PC-3 (cell line): ENCODE measurements around the gene NLRC4. TPM values are rescaled to one million over a fixed set of nuclear protein-coding genes. Genes with fewer than 3 reads are reported as not detected.
"Not testable (repeated sequence)": the region's sequence is repeated elsewhere in the genome, so short reads cannot be mapped to it uniquely, and the experiment has no call there.

Experiments
- ATAC-seq: fragments of 200-7000 bp; cut with Tn5 transposase; 2 replicates; pipeline ENCODE4 v1.9.1; 2020; ENCODE audit warnings: mild to moderate bottlenecking, moderate library complexity
- BruUV-seq: library from RNA; stranded (reverse); fragments of 400-500 nt; replicated peaks from 2 replicates; lab custom pipeline; 2021; lab: Mats Ljungman, UMichigan
- CTCF ChIA-PET: fragments of 300-600 bp; sonication (Branson Sonifier 250); formaldehyde crosslinking; loops from one replicate; lab custom pipeline; 2022; ENCODE audit warnings: antibody characterized with exemption; lab: Charles Lee
- POLR2A ChIA-PET: fragments of 300-600 bp; sonication (Branson Sonifier 250); formaldehyde crosslinking; loops from one replicate; lab custom pipeline; 2022; ENCODE audit warnings: antibody characterized with exemption; ENCODE audit not compliant: unreplicated experiment; lab: Charles Lee
- DNase-seq: peaks from one replicate; pipeline ENCODE4 v3.0.0-alpha.2; 2015
- H2AFZ ChIP-seq: fragments of 300-600 bp; sonication (generic); 2 replicates; pipeline ENCODE4 v1.6.0; 2016; ENCODE audit warnings: antibody characterized with exemption, low read length
- H3F3A ChIP-seq: fragments of 300-600 bp; sonication (generic); one replicate; pipeline ENCODE4 v1.6.0; 2017; ENCODE audit warnings: antibody characterized with exemption, low read length, control low read depth, mild to moderate bottlenecking; ENCODE audit not compliant: unreplicated experiment
- H3K27ac ChIP-seq: fragments of 300-600 bp; sonication (generic); 2 replicates; pipeline ENCODE4 v1.5.1; 2016; ENCODE audit warnings: mild to moderate bottlenecking, low read length
- H3K27me3 ChIP-seq: fragments of 300-600 bp; sonication (generic); 2 replicates; pipeline ENCODE4 v1.6.1; 2016; ENCODE audit warnings: low read length, mixed read lengths
- H3K36me3 ChIP-seq: fragments of 300-600 bp; sonication (generic); 2 replicates; pipeline ENCODE4 v1.6.1; 2016; ENCODE audit warnings: low read depth, mixed run types, low read length, mixed read lengths
- H3K4me1 ChIP-seq: fragments of 300-600 bp; sonication (generic); 2 replicates; pipeline ENCODE4 v1.5.1; 2016; ENCODE audit warnings: low read length; ENCODE audit not compliant: insufficient read depth
- H3K4me2 ChIP-seq: fragments of 300-600 bp; sonication (generic); 2 replicates; pipeline ENCODE4 v1.6.0; 2016; ENCODE audit warnings: low read length
- H3K4me3 ChIP-seq: fragments of 300-600 bp; sonication (generic); 2 replicates; pipeline ENCODE4 v1.5.1; 2016; ENCODE audit warnings: mild to moderate bottlenecking, low read length, mixed read lengths
- H3K79me2 ChIP-seq: fragments of 300-600 bp; sonication (generic); 2 replicates; pipeline ENCODE4 v1.6.1; 2017; ENCODE audit warnings: low read length, mixed read lengths
- H3K9ac ChIP-seq: fragments of 300-600 bp; sonication (generic); 2 replicates; pipeline ENCODE4 v1.6.0; 2016; ENCODE audit warnings: mild to moderate bottlenecking, low read length
- H3K9me2 ChIP-seq: fragments of 300-600 bp; sonication (generic); replicated peaks from 2 replicates; pipeline ENCODE4 v1.6.1; 2016; ENCODE audit warnings: mixed run types, low read length, mixed read lengths
- H3K9me3 ChIP-seq: fragments of 300-600 bp; sonication (generic); 2 replicates; pipeline ENCODE4 v1.6.1; 2016; ENCODE audit warnings: low read length, mixed read lengths
- H4K20me1 ChIP-seq: fragments of 300-600 bp; sonication (generic); 2 replicates; pipeline ENCODE4 v1.6.1; 2016; ENCODE audit warnings: low read length, mixed read lengths
- CTCF ChIP-seq: fragments of 300-600 bp; sonication (generic); conservative IDR thresholded peaks from 2 replicates; pipeline ENCODE4 v1.5.1; 2017; ENCODE audit warnings: antibody characterized with exemption, low read depth, mild to moderate bottlenecking, low read length
- EZH2 ChIP-seq: fragments of 300-600 bp; sonication (generic); IDR thresholded peaks from one replicate; pipeline ENCODE4 v1.6.1; 2017; ENCODE audit warnings: antibody characterized with exemption, mild to moderate bottlenecking, low read length; ENCODE audit not compliant: unreplicated experiment
- EZH2phosphoT487 ChIP-seq: fragments of 300-600 bp; sonication (generic); IDR thresholded peaks from 2 replicates; pipeline ENCODE4 v1.6.1; 2018; ENCODE audit warnings: mild to moderate bottlenecking, antibody characterized with exemption, low read length, borderline replicate concordance
- intact Hi-C: fragments of 100-400 bp; cut with micrococcal nuclease; formaldehyde crosslinking; loops from 2 replicates; pipeline ENCODE4 v1.9.0; 2023
- total RNA-seq: library from RNA; depleted of rRNA; stranded (reverse); fragments of >200 nt; gene quantifications from 2 replicates; pipeline ENCODE4 v1.2.3, GENCODE V29; 2014

Gene NLRC4
- total RNA-seq, 1 experiment from 2014 or later: not detected

- Histone ChIP-seq H3K27ac (no peak overlapping the region), H3F3A (no peaks in the 10 kb centered on the region), H3K36me3 (peaks cover 26% of the 10 kb centered on the region), H3K4me1 (no peaks in the 10 kb centered on the region), H3K9me3 (no peaks in the 10 kb centered on the region), H3K79me2 (no peaks in the 10 kb centered on the region), H3K4me3 (no peak overlapping the region), H3K9ac (no peak overlapping the region), H4K20me1 (no peaks in the 10 kb centered on the region), H3K27me3 (no peaks in the 10 kb centered on the region), H2AFZ (no peak overlapping the region), H3K4me2 (no peak overlapping the region), H3K9me2 (no peaks in the 10 kb centered on the region)
- no peak for TF ChIP-seq CTCF
- TF ChIP-seq EZH2phosphoT487: no peak
- TF ChIP-seq EZH2: no peak
- ChIA-PET POLR2A (no interaction called here), CTCF (no interaction called here)
- DNase-seq: no peak
- BruUV-seq: TSS peak; percentile 9
- no peak for ATAC-seq
- intact Hi-C loops: no loop called here
These were observed 44.2 kb downstream of the NLRC4 start for GRCh38 chr2:32220445-32220844.

DNA sequence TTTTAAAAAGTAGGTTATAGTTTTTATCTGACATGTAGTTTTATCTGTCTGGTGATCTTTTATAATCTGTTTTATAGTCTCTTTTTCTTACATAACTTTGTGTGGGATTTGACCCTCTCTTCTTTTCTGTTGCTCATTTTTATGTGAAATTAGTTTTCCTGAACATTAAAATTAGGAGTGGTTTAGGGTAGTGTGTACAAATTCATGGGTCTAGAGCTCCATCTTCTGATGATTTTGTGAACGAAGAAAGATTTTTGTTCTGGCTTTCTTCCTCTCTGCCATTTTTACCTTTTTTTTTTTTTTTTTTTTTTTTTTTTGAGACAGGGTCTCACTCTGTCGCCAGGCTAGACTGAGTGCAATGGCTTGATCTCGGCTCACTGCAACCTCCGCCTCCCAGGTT is 52.4 kb downstream of the NLRC4 start:
- DNase-seq (no peak), ATAC-seq (no peak)
- Histone ChIP-seq H3K79me2 (no peaks in the 10 kb centered on the region), H4K20me1 (no peaks in the 10 kb centered on the region), H3K9me3 (no peaks in the 10 kb centered on the region), H3K4me3 (no peak overlapping the region), H3K27me3 (no peaks in the 10 kb centered on the region), H3K36me3 (peaks cover 8% of the 10 kb centered on the region; the same call in 1 of the 2 replicates), H3K4me2 (no peak overlapping the region), H3F3A (no peaks in the 10 kb centered on the region), H3K4me1 (no peaks in the 10 kb centered on the region), H3K27ac (no peak overlapping the region), H3K9me2 (no peaks in the 10 kb centered on the region), H2AFZ (no peak overlapping the region), H3K9ac (no peak overlapping the region)
- CTCF ChIA-PET: interaction anchor here (0.7 kb wide), 2 partner anchors 48 to 327 kb away, joined by 10 to 24 read pairs; no protein-coding TSS in a partner anchor
- TF ChIP-seq EZH2phosphoT487: no peak
- TF ChIP-seq EZH2: no peak
- no peak; the same call in 1 of the 2 replicates for TF ChIP-seq CTCF
- POLR2A ChIA-PET: no interaction called here
- BruUV-seq: no TSS peak
- intact Hi-C loops: no loop called here

DNA sequence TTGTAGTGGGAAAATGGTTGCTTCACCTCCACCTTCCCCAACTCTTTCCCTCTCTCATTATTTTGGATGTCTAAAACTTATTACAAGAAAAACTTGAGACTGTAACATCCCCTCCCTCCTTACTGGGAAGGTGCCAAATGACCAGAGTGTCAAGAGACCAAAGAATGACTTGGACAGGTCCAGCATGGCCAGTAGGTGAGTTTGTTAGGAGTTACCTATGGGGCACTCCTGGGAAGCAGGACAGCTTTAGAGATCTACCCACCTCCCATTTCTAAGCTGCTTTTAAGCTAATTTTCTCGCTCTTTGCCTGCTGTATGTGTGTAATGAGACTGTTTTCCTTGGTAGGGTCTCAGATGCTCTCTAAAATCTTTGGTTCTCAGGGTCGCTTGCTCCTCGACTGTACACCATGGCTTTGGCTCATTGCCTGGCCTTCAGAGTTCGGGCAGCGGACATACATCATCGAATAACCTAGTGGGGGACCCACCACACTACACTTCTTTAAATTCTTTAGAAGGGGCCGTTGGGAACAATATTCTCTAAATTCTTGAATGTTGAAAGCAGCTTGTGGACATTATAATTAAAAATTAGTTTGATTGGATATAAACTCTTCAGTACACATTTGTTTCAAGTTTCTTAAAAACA is 53.8 kb downstream of the NLRC4 start:
- H3K36me3 ChIP-seq: peaks cover 9% of the 10 kb centered on the region; the same call in 1 of the 2 replicates
- H3K9me3 ChIP-seq: no peaks in the 10 kb centered on the region
- H3K4me3 ChIP-seq: no peak overlapping the region
- intact Hi-C loops: no loop called here
- ChIA-PET CTCF (no interaction called here), POLR2A (no interaction called here)
- H3K4me1 ChIP-seq: no peaks in the 10 kb centered on the region
- H4K20me1 ChIP-seq: no peaks in the 10 kb centered on the region
- no peak overlapping the region for H3K9ac ChIP-seq
- no TSS peak for BruUV-seq
- H3F3A ChIP-seq: no peaks in the 10 kb centered on the region
- ATAC-seq (no peak), DNase-seq (no peak)
- H3K4me2 ChIP-seq: no peak overlapping the region
- H3K79me2 ChIP-seq: no peaks in the 10 kb centered on the region
- no peaks in the 10 kb centered on the region for H3K9me2 ChIP-seq
- no peaks in the 10 kb centered on the region for H3K27me3 ChIP-seq
- no peak overlapping the region for H3K27ac ChIP-seq
- no peak overlapping the region for H2AFZ ChIP-seq
- no peak for TF ChIP-seq CTCF
- TF ChIP-seq EZH2phosphoT487: no peak

DNA sequence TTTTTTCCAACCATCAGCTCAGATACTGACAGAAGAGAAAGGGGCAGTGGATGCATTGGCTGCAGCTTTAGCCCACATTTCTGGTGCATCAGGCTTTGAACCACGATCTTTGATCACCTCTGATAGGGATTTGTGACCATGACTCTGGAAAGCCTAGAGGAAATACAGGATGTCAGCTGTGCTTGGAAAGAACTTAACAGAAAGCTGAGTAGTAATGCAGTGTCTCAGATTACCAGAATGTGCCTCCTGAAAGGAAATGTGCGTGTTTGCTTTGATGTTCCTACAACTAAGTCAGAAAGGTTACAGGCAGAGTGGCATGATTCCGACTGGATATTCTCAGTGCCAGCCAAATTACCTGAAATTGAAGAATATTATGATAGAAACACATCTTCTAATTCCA is 61.3 kb downstream of the NLRC4 start:
- H3K9me3 ChIP-seq, H3K4me1 ChIP-seq, H3K27ac ChIP-seq, CTCF ChIA-PET, H3K4me2 ChIP-seq, H3K9me2 ChIP-seq, BruUV-seq, H3K27me3 ChIP-seq, H3K9ac ChIP-seq, H3K79me2 ChIP-seq, POLR2A ChIA-PET, ATAC-seq, H2AFZ ChIP-seq, H4K20me1 ChIP-seq, intact Hi-C loops, DNase-seq, H3F3A ChIP-seq, H3K4me3 ChIP-seq: not testable (repeated sequence)
- H3K36me3 ChIP-seq: peaks cover 19% of the 10 kb centered on the region
